GM12874 (cell line): ENCODE data around the gene SLN.

Experiments used
- CTCF ChIP-seq: IDR thresholded peaks from 2 replicates; pipeline ENCODE4 v1.5.1; 2011; ENCODE audit warnings: low read depth, mild to moderate bottlenecking, control low read depth, low read length, moderate library complexity; ENCODE audit not compliant: insufficient read depth

SLN gene

DNA sequence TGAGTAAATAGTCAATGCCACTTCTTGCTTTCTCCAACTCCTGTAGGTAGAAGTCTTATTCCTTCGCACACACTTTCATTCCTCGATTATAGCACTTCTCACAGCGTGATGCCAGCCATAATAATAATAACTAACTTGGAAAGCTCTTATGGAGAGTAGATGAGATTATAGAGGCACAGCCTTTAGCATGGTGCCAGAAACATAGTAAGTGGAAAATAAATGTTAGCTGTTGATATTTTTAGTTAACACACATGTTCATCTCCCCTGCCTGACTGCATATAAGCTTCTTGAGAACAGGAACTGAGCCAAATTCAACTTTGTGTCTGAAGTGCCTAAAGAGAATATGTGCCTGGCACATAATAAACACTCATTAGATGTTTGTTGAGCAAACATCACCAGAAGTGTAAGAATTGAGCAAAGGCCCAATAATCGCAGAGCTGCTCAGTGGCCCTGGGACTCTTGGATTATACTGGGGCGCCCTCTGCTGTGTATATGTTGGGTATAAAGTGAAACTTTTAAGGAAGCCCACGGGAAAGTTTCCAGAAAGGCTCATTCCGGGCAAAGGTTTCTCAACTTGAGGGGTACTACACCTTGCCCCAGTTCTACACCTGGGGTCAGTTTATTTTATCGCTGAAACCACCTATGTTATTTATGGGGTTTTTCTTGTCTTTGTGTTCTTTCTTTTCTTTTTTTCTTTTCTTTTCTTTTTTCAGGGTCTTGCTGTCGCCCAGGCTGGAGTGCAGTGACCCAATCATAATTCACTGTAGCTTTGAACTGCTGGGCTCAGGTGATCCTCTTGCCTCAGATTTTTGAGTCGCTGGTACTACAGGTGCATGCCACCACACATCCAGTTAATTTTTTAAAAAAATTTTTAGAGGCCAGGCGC is 22.3 kb downstream of the SLN start:
- peak; percentile 49; the same call in 1 of the 2 replicates for TF ChIP-seq CTCF

DNA sequence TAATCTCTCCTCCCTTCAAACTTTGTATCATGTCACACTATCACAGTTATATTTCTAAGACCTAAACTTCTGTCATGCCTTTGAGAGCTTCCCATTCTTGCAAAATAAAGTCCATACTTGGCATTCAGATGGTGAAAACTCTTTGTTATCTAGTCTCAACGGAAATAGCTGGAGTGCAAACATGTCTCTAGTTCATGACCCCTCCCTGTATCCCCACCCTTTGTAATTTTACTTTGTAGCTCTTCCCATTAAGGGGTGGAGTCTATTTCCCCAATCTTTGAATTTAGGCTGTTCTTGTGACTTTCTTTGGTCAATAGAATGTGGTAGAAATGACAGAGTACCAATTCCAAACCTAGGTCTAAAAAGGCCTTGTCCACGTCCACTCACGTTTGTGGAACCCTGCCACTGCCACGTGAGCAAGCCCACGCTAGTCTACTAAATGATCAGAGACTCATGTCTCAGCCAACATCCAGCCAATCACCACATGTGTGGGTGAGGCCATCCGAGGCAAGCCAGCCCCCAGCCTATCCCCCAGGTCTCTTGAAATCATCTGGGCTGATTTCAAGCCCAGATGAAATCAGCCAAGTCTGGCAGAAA is 23.4 kb downstream of the SLN start:
- TF ChIP-seq CTCF, result no peak

DNA sequence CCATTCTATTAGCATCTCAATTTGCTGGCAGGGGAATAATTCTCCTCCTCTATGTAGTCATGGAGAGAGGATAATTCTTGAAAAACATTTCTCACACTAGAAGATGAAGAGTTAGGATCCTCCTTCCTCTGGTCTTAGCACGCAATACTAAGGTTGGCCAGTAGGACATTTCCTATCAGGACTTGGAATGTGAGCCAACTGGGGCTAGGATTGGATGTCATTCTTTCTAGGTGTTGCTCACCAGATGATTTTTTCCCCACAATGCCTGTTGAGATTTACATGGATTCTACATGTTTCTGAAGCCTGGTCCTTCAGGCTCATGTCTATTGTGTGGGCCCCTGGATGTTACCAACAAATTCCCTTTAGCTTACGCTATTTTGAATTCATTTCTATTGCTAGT is 28.0 kb downstream of the SLN start:
- TF ChIP-seq CTCF, result peak; percentile 27; the same call in 1 of the 2 replicates

- no peak for TF ChIP-seq CTCF
Measured at GRCh38 chr11:107683061-107683460, 28.8 kb downstream of the SLN start.

DNA sequence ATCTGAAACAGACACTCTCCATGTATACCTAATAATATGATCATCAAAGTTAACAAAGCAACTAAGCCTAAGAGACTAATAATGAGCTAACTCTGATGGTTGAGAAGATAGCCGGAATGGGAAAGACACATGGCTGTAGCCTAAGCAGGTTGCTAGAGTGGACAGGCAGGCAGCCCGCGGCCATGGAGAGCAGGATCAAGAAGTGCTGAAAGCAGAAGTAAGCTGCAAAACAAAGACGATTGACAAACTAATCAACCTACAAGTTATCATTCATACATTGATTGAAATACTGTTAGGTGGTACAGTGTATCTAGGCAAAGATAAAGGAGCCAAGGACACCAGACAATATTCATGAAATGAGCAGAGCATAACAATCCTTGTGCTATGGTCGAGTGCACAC is 29.3 kb downstream of the SLN start:
- TF ChIP-seq CTCF, result no peak

DNA sequence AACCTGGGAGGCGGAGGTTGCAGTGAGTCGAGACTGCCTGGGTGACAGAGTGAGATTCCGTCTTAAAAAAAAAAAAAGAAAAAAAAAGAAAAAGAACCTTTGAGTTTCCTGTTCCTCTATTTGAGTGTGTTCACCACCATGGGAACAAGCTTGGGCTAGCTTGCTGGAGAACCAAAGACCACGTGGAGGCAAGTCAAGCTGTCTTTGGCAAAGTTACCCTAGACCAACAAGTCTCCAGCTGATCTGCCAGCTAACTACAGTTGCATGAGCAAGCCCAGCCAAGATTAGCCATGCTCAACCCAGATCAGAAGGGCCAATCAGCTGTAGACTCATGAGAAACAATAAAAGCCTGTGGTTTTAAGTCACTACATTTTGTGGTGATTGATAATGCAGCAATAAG is 29.7 kb downstream of the SLN start:
- TF ChIP-seq CTCF, result no peak

GRCh38 chr11:107679255-107680024 is 32.4 kb downstream of the SLN start:
- TF ChIP-seq CTCF, result no peak
